ENCODE measurements around the gene NPL. TPM values are rescaled to one million over a fixed set of nuclear protein-coding genes. Genes with fewer than 3 reads are reported as not detected.

NPL gene
- total RNA-seq, 3 donors from 2014 or later: 5.2 to 11.0 (median 10.4) TPM

GRCh38 chr1:182766050-182766449 is 23.5 kb upstream of the NPL start:
- no peak overlapping the region for H3K4me3 Mint-ChIP-seq
- peaks cover 6% of the 10 kb centered on the region for H3K9me3 Mint-ChIP-seq
- ATAC-seq (no peak), DNase-seq (no peak)
- no peaks in the 10 kb centered on the region for H3K36me3 Mint-ChIP-seq (ENCODE audit: insufficient read depth)
- H3K27me3 Mint-ChIP-seq (ENCODE audit: low read depth): peaks cover 6% of the 10 kb centered on the region
- no peaks in the 10 kb centered on the region for H3K4me1 Mint-ChIP-seq (ENCODE audit: low read depth)

- no peaks in the 10 kb centered on the region for H3K36me3 Mint-ChIP-seq (ENCODE audit: insufficient read depth)
Measured at GRCh38 chr1:182766881-182767645, 22.5 kb upstream of the NPL start.

GRCh38 chr1:182768963-182769362 is 20.6 kb upstream of the NPL start:
- H3K36me3 Mint-ChIP-seq (ENCODE audit: insufficient read depth): no peaks in the 10 kb centered on the region
- no peaks in the 10 kb centered on the region for H3K4me1 Mint-ChIP-seq (ENCODE audit: low read depth)
- no peak for ATAC-seq

More at GRCh38 chr1:182766881-182767645, 22.5 kb upstream of the NPL start:
- ATAC-seq (no peak), DNase-seq (no peak)
- peaks cover 8% of the 10 kb centered on the region for H3K27me3 Mint-ChIP-seq (ENCODE audit: low read depth)
- no peak overlapping the region for H3K4me3 Mint-ChIP-seq
- no peaks in the 10 kb centered on the region for H3K9me3 Mint-ChIP-seq
- H3K4me1 Mint-ChIP-seq (ENCODE audit: low read depth): no peaks in the 10 kb centered on the region

GRCh38 chr1:182770232-182770631 is 19.3 kb upstream of the NPL start:
- H3K4me3 Mint-ChIP-seq: no peak overlapping the region
- H3K9me3 Mint-ChIP-seq: no peaks in the 10 kb centered on the region
- peaks cover 3% of the 10 kb centered on the region for H3K27me3 Mint-ChIP-seq (ENCODE audit: low read depth)

More at GRCh38 chr1:182768963-182769362, 20.6 kb upstream of the NPL start:
- Mint-ChIP-seq H3K9me3 (no peaks in the 10 kb centered on the region), H3K27me3 (ENCODE audit: low read depth) (peaks cover 8% of the 10 kb centered on the region), H3K4me3 (no peak overlapping the region)
- no peak for DNase-seq

GRCh38 chr1:182771187-182771984 is 18.2 kb upstream of the NPL start:
- DNase-seq (no peak), ATAC-seq (no peak)
- Mint-ChIP-seq H3K9me3 (no peaks in the 10 kb centered on the region), H3K27me3 (ENCODE audit: low read depth) (peaks cover 3% of the 10 kb centered on the region), H3K4me3 (no peak overlapping the region), H3K36me3 (ENCODE audit: insufficient read depth) (no peaks in the 10 kb centered on the region), H3K4me1 (ENCODE audit: low read depth) (no peaks in the 10 kb centered on the region)

More at GRCh38 chr1:182770232-182770631, 19.3 kb upstream of the NPL start:
- Mint-ChIP-seq H3K4me1 (ENCODE audit: low read depth) (no peaks in the 10 kb centered on the region), H3K36me3 (ENCODE audit: insufficient read depth) (no peaks in the 10 kb centered on the region)
- ATAC-seq (no peak), DNase-seq (no peak)

GRCh38 chr1:182777386-182777785 is 12.2 kb upstream of the NPL start:
- DNase-seq: no peak
- Mint-ChIP-seq H3K36me3 (ENCODE audit: insufficient read depth) (no peaks in the 10 kb centered on the region), H3K4me1 (ENCODE audit: low read depth) (peaks cover 5% of the 10 kb centered on the region), H3K9me3 (no peaks in the 10 kb centered on the region), H3K27me3 (ENCODE audit: low read depth) (no peaks in the 10 kb centered on the region), H3K4me3 (no peak overlapping the region)
- no peak for ATAC-seq

- peaks cover 5% of the 10 kb centered on the region for H3K4me1 Mint-ChIP-seq (ENCODE audit: low read depth)
- no peak overlapping the region for H3K4me3 Mint-ChIP-seq
- no peak for ATAC-seq
- H3K36me3 Mint-ChIP-seq (ENCODE audit: insufficient read depth): no peaks in the 10 kb centered on the region
- DNase-seq: no peak
- H3K27me3 Mint-ChIP-seq (ENCODE audit: low read depth): peaks cover 3% of the 10 kb centered on the region
- H3K9me3 Mint-ChIP-seq: no peaks in the 10 kb centered on the region
Measured at GRCh38 chr1:182778862-182779261, 10.7 kb upstream of the NPL start.

GRCh38 chr1:182779530-182779929 is 10.0 kb upstream of the NPL start:
- ATAC-seq (no peak), DNase-seq (no peak)
- Mint-ChIP-seq H3K36me3 (ENCODE audit: insufficient read depth) (no peaks in the 10 kb centered on the region), H3K9me3 (no peaks in the 10 kb centered on the region), H3K4me3 (no peak overlapping the region), H3K27me3 (ENCODE audit: low read depth) (peaks cover 3% of the 10 kb centered on the region), H3K4me1 (ENCODE audit: low read depth) (peaks cover 5% of the 10 kb centered on the region)

GRCh38 chr1:182781841-182782586 is 7.6 kb upstream of the NPL start:
- ATAC-seq: peak; percentile 77 to 84

GRCh38 chr1:182782587-182782913 is 7.0 kb upstream of the NPL start:
- Mint-ChIP-seq H3K9me3 (no peaks in the 10 kb centered on the region), H3K27me3 (ENCODE audit: low read depth) (peaks cover 3% of the 10 kb centered on the region), H3K4me3 (no peak overlapping the region), H3K4me1 (ENCODE audit: low read depth) (peaks cover 5% of the 10 kb centered on the region), H3K36me3 (ENCODE audit: insufficient read depth) (no peaks in the 10 kb centered on the region)
- DNase-seq (no peak), ATAC-seq (no peak)

More at GRCh38 chr1:182781841-182782586, 7.6 kb upstream of the NPL start:
- Mint-ChIP-seq H3K36me3 (ENCODE audit: insufficient read depth) (no peaks in the 10 kb centered on the region), H3K4me1 (ENCODE audit: low read depth) (peaks cover 5% of the 10 kb centered on the region), H3K9me3 (no peaks in the 10 kb centered on the region), H3K4me3 (no peak overlapping the region), H3K27me3 (ENCODE audit: low read depth) (peaks cover 3% of the 10 kb centered on the region)
- peak; percentile 61 for DNase-seq

GRCh38 chr1:182783068-182783467 is 6.5 kb upstream of the NPL start:
- no peak for ATAC-seq
- Mint-ChIP-seq H3K4me3 (no peak overlapping the region), H3K27me3 (ENCODE audit: low read depth) (peaks cover 3% of the 10 kb centered on the region), H3K4me1 (ENCODE audit: low read depth) (peaks cover 5% of the 10 kb centered on the region), H3K9me3 (no peaks in the 10 kb centered on the region), H3K36me3 (ENCODE audit: insufficient read depth) (no peaks in the 10 kb centered on the region)
- DNase-seq: no peak

GRCh38 chr1:182784556-182785171 is 4.9 kb upstream of the NPL start:
- no peaks in the 10 kb centered on the region for H3K9me3 Mint-ChIP-seq
- H3K4me1 Mint-ChIP-seq (ENCODE audit: low read depth): peaks cover 9% of the 10 kb centered on the region
- no peaks in the 10 kb centered on the region for H3K36me3 Mint-ChIP-seq (ENCODE audit: insufficient read depth)
- peaks cover 3% of the 10 kb centered on the region for H3K27me3 Mint-ChIP-seq (ENCODE audit: low read depth)
- DNase-seq: no peak
- ATAC-seq: no peak
- no peak overlapping the region for H3K4me3 Mint-ChIP-seq

- Mint-ChIP-seq H3K4me3 (no peak overlapping the region), H3K9me3 (no peaks in the 10 kb centered on the region), H3K4me1 (ENCODE audit: low read depth) (peaks cover 14% of the 10 kb centered on the region), H3K27me3 (ENCODE audit: low read depth) (peaks cover 3% of the 10 kb centered on the region), H3K36me3 (ENCODE audit: insufficient read depth) (no peaks in the 10 kb centered on the region)
- DNase-seq (no peak), ATAC-seq (no peak)
Measured at GRCh38 chr1:182785181-182785580, 4.4 kb upstream of the NPL start.

Measured in activated T-cell treated with anti-CD3 and anti-CD28 coated beads, Interleukin-2, amount 50 U/mL, for 4 hours (primary cell).